ENCODE data around the gene MAP2K6. TPM values are rescaled to one million over a fixed set of nuclear protein-coding genes. Genes with fewer than 3 reads are reported as not detected.

MAP2K6 gene
- total RNA-seq, 1 experiment from 2014 or later, result 12.2 TPM

- no peak overlapping the region for H2AFZ ChIP-seq (ENCODE audit: low read length)
- CTCF ChIA-PET, result interaction anchor here (0.6 to 1.1 kb wide), 2 partner anchors 10 to 179 kb away, joined by 3 to 8 read pairs; partner anchors contain the start of gene ABCA5
- no TSS peak for BruUV-seq (replicated peaks)
- no peaks in the 10 kb centered on the region for H3K27me3 ChIP-seq (ENCODE audit: low read length)
- ATAC-seq (no peak), DNase-seq (no peak)
- H3K9me2 ChIP-seq (replicated peaks; ENCODE audit: low read length), result no peaks in the 10 kb centered on the region
- no peak overlapping the region for H3K4me3 ChIP-seq (ENCODE audit: low read length)
- no peak for TF ChIP-seq EZH2phosphoT487 (IDR thresholded peaks at IDR 0.05; ENCODE audit: borderline replicate concordance, low read length)
- peaks cover 8% of the 10 kb centered on the region; the same call in 1 of the 2 replicates for H3K4me1 ChIP-seq (ENCODE audit: insufficient read depth, low read length)
- no peak overlapping the region for H3K9ac ChIP-seq (ENCODE audit: low read length)
- no peak overlapping the region for H3K27ac ChIP-seq (ENCODE audit: low read length)
- no peaks in the 10 kb centered on the region for H3F3A ChIP-seq (ENCODE audit: low read length, unreplicated experiment)
- no peaks in the 10 kb centered on the region for H3K36me3 ChIP-seq (ENCODE audit: low read depth, low read length)
- no peaks in the 10 kb centered on the region for H3K9me3 ChIP-seq (ENCODE audit: low read length)
- no peaks in the 10 kb centered on the region for H4K20me1 ChIP-seq (ENCODE audit: low read length)
- POLR2A ChIA-PET (ENCODE audit: unreplicated experiment), result interaction anchor here (0.6 kb wide), 1 partner anchor 676 kb away, joined by 3 read pairs; no protein-coding TSS in a partner anchor
- intact Hi-C loops (cut with micrococcal nuclease), result no loop called here
- H3K4me2 ChIP-seq (ENCODE audit: low read length), result no peak overlapping the region
- H3K79me2 ChIP-seq (ENCODE audit: low read length), result no peaks in the 10 kb centered on the region
These were observed 91.2 kb downstream of the MAP2K6 start for GRCh38 chr17:69505740-69506139.

- Histone ChIP-seq H3K27me3 (ENCODE audit: low read length) (no peaks in the 10 kb centered on the region), H3K4me3 (ENCODE audit: low read length) (no peak overlapping the region), H3K36me3 (ENCODE audit: low read depth, low read length) (no peaks in the 10 kb centered on the region), H3F3A (ENCODE audit: low read length, unreplicated experiment) (no peaks in the 10 kb centered on the region), H3K9me2 (replicated peaks; ENCODE audit: low read length) (no peaks in the 10 kb centered on the region), H3K4me1 (ENCODE audit: insufficient read depth, low read length) (peaks cover 8% of the 10 kb centered on the region; the same call in 1 of the 2 replicates), H3K9ac (ENCODE audit: low read length) (no peak overlapping the region), H3K27ac (ENCODE audit: low read length) (no peak overlapping the region), H3K4me2 (ENCODE audit: low read length) (no peak overlapping the region), H4K20me1 (ENCODE audit: low read length) (no peaks in the 10 kb centered on the region), H3K9me3 (ENCODE audit: low read length) (no peaks in the 10 kb centered on the region), H2AFZ (ENCODE audit: low read length) (no peak overlapping the region), H3K79me2 (ENCODE audit: low read length) (no peaks in the 10 kb centered on the region)
- BruUV-seq (replicated peaks), result no TSS peak
- CTCF ChIA-PET, result interaction anchor here (0.5 to 1.1 kb wide), 5 partner anchors 11 to 180 kb away, joined by 3 to 8 read pairs (median 3); partner anchors contain the start of gene ABCA5
- TF ChIP-seq EZH2phosphoT487 (IDR thresholded peaks at IDR 0.05; ENCODE audit: borderline replicate concordance, low read length) (no peak), EZH2 (IDR thresholded peaks at IDR 0.05; ENCODE audit: low read length, unreplicated experiment) (no peak), CTCF (conservative IDR thresholded peaks at IDR 0.05; ENCODE audit: low read depth, low read length) (peak; percentile 67)
- intact Hi-C loops (cut with micrococcal nuclease), result no loop called here
- ATAC-seq, result peak; percentile 64
- POLR2A ChIA-PET (ENCODE audit: unreplicated experiment), result interaction anchor here (0.6 kb wide), 1 partner anchor 525 kb away, joined by 3 read pairs; no protein-coding TSS in a partner anchor
- peak; percentile 49 for DNase-seq
These were observed 92.0 kb downstream of the MAP2K6 start for GRCh38 chr17:69506489-69506888.

- H3K9me3 ChIP-seq (ENCODE audit: low read length), result no peaks in the 10 kb centered on the region
- ChIA-PET POLR2A (ENCODE audit: unreplicated experiment) (no interaction called here), CTCF (no interaction called here)
- H3K4me1 ChIP-seq (ENCODE audit: insufficient read depth, low read length), result no peaks in the 10 kb centered on the region
- intact Hi-C loops (cut with micrococcal nuclease), result no loop called here
- DNase-seq (no peak), ATAC-seq (no peak)
- no peak overlapping the region for H3K4me3 ChIP-seq (ENCODE audit: low read length)
- no peak overlapping the region for H3K4me2 ChIP-seq (ENCODE audit: low read length)
- no peaks in the 10 kb centered on the region for H3K27me3 ChIP-seq (ENCODE audit: low read length)
- H3K9me2 ChIP-seq (replicated peaks; ENCODE audit: low read length), result no peaks in the 10 kb centered on the region
- no peak overlapping the region for H3K27ac ChIP-seq (ENCODE audit: low read length)
- H3K79me2 ChIP-seq (ENCODE audit: low read length), result no peaks in the 10 kb centered on the region
- no TSS peak for BruUV-seq (replicated peaks)
- TF ChIP-seq CTCF (conservative IDR thresholded peaks at IDR 0.05; ENCODE audit: low read depth, low read length) (no peak), EZH2phosphoT487 (IDR thresholded peaks at IDR 0.05; ENCODE audit: borderline replicate concordance, low read length) (no peak), EZH2 (IDR thresholded peaks at IDR 0.05; ENCODE audit: low read length, unreplicated experiment) (no peak)
- no peak overlapping the region for H3K9ac ChIP-seq (ENCODE audit: low read length)
- H2AFZ ChIP-seq (ENCODE audit: low read length), result no peak overlapping the region
- no peaks in the 10 kb centered on the region for H4K20me1 ChIP-seq (ENCODE audit: low read length)
- H3F3A ChIP-seq (ENCODE audit: low read length, unreplicated experiment), result no peaks in the 10 kb centered on the region
- no peaks in the 10 kb centered on the region for H3K36me3 ChIP-seq (ENCODE audit: low read depth, low read length)
These were observed 94.3 kb downstream of the MAP2K6 start for GRCh38 chr17:69508814-69509213.

Measured in PC-3 (cell line).